Measurements from ENCODE around the gene MEIOSIN. TPM values are rescaled to one million over a fixed set of nuclear protein-coding genes. Genes with fewer than 3 reads are reported as not detected.

Gene MEIOSIN
- total RNA-seq, 1 donor from 2014 or later = not detected

DNA sequence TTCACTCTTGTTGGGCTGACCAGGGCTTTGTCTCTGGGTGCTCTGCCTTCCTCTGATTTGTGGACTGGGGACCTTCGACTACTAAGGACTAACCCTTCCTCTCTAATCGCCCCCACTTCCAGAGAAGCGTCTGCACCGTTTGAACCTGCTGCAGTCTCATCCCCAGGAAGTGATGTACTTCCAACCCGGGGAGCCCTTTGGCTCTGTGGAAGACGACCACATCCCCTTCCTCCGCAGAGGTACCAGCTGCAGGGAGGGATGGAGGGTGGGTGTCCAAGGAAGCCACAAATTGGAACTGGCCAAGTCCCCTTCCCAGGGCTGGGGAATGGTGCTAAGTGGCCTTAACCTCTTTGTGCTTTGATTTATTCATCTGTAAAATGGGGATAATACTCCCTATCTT lies 31.6 kb upstream of the MEIOSIN start:
- no peak overlapping the region for H3K4me3 ChIP-seq (ENCODE audit: low read depth, low read length)
- TF ChIP-seq, protein P1, sequence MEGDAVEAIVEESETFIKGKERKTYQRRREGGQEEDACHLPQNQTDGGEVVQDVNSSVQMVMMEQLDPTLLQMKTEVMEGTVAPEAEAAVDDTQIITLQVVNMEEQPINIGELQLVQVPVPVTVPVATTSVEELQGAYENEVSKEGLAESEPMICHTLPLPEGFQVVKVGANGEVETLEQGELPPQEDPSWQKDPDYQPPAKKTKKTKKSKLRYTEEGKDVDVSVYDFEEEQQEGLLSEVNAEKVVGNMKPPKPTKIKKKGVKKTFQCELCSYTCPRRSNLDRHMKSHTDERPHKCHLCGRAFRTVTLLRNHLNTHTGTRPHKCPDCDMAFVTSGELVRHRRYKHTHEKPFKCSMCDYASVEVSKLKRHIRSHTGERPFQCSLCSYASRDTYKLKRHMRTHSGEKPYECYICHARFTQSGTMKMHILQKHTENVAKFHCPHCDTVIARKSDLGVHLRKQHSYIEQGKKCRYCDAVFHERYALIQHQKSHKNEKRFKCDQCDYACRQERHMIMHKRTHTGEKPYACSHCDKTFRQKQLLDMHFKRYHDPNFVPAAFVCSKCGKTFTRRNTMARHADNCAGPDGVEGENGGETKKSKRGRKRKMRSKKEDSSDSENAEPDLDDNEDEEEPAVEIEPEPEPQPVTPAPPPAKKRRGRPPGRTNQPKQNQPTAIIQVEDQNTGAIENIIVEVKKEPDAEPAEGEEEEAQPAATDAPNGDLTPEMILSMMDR (conservative IDR thresholded peaks at IDR 0.05; ENCODE audit: low read depth, low read length) = no peak
- no peak for DNase-seq (ENCODE audit: low read depth)

DNA sequence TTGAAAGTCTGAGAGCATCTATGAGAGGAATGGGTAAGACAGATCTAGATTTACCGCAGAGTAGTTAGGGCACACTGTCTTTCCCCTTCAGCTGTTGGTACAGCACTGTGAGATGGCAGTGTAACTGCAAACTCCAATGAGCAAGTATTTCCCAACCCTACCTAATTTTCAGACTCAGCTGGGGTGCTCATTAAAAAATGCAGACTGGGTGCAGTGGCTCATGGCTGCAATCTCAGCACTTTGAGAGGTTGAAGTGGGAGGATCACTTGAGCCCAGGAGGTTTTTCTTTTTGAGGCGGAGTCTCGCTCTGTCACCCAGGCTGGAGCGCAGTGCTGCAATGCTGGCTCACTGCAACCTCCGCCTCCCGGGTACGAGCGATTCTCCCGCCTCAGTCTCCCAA lies 28.1 kb upstream of the MEIOSIN start:
- no peak for DNase-seq (ENCODE audit: low read depth)
- TF ChIP-seq, protein P1 (conservative IDR thresholded peaks at IDR 0.05; ENCODE audit: low read depth, low read length) = no peak
- H3K4me3 ChIP-seq (ENCODE audit: low read depth, low read length) = no peak overlapping the region

DNA sequence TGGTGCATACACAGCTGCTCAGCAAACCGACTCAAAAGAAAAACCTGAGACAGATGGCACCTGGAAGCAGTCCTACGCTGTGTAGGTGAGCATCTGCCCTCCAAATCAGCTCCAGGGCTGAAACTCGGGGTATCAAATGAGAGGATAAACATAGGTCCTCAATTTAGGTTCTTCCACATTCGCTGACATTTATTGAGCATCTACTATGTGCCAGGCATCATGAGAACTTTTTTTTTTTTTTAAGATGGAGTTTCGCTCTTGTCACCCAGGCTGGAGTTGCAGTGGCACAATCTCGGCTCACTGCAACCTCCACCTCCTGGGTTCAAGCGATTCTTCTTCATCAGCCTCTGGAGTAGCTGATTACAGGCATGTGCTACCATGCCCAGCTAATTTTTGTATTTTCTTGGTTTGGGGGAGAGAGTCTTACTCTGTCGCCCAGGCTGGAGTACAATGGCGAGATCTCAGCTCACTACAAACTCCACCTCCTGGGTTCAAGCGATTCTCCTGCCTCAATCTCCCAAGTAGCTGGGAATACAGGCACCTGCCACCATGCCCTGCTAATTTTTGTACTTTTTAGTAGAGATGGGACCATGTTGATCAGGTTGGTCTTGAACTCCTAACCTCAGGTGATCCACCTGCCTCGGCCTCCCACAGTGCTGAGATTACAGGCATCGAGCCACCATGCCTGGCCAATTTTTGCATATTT lies 27.4 kb upstream of the MEIOSIN start:
- DNase-seq (ENCODE audit: low read depth) = no peak
- TF ChIP-seq, protein P1 (conservative IDR thresholded peaks at IDR 0.05; ENCODE audit: low read depth, low read length) = no peak
- H3K4me3 ChIP-seq (ENCODE audit: low read depth, low read length) = no peak overlapping the region

DNA sequence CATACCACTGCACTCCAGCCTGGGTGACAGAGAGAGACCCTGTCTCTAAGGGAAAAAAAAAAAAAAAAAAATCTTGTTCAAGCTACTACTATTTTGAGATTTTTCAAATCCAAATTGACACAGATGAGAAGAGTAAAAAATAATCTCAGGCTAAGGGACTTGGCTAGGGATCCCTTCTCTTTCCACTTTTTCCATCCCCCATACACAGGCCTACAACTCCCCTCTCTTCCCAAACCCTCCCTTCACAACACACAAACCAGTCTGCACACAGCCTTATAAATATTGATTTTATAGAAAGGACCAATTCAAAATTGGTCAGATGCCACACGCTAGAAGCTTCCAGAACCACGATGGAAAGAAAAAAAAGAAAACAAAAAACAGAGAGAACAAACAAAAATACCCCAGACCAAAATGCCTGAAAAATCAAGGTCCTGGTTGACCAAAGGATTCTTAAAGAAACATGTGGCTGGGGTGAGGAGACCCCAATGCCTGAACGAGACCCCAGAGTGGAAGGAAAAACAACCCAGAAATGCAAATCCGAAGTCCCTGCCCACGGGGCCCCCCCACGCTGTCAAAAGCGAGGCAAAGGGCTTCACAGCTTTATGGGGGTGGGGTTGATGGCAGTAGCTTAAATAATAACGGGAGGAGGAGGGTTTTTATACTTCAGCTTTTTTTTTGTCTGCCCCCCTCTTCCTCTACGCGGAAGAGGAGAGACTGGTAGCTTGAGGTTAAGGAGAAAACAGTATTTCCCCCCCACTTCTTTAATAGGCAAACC lies 22.7 kb upstream of the MEIOSIN start:
- no peak for DNase-seq (ENCODE audit: low read depth)
- H3K4me3 ChIP-seq (ENCODE audit: low read depth, low read length) = no peak overlapping the region
- TF ChIP-seq, protein P1 (conservative IDR thresholded peaks at IDR 0.05; ENCODE audit: low read depth, low read length) = no peak

DNA sequence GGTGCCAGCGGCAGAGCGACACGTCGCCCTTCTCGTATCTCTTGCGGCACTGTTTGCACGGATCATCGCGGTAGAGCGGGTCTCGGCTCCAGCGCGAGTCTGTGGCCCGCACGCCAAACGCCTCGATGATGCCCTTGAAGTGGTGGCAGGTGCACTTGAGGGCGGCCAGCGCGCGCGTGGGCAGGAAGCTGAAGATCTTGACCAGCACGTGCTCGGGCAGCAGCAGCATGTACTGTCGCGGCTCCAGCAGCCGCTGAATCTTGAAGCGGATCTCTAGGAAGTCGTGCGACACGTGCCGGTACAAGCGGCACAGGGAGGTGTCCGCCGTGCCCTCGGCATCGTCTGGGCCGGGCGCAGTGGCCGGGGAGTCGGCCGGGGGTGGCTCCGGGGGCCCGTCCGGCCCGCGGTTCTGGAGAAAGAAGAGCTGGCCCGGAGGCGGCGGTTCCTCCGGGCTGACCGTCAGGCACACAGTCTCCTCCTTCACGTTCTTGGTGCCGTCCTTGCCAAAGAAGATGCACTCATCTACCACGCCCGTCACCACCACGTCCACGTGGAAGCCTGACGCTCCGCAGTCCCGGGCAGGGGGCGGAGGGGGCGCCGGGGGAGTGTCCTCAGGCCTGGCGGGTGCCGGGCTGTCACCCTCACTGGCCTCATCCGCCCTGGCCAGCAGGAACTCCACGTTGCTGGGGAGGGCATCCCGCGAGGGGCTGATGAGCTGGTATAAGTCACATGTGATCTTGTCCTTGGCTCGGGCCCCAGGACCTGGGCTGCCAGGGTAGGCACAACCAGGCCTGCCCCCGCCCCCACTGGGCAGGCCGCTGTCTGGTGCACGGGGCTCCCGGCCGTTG lies 21.2 kb upstream of the MEIOSIN start:
- no peak overlapping the region for H3K4me3 ChIP-seq (ENCODE audit: low read depth, low read length)
- TF ChIP-seq, protein P1 (conservative IDR thresholded peaks at IDR 0.05; ENCODE audit: low read depth, low read length) = no peak
- no peak for DNase-seq (ENCODE audit: low read depth)

DNA sequence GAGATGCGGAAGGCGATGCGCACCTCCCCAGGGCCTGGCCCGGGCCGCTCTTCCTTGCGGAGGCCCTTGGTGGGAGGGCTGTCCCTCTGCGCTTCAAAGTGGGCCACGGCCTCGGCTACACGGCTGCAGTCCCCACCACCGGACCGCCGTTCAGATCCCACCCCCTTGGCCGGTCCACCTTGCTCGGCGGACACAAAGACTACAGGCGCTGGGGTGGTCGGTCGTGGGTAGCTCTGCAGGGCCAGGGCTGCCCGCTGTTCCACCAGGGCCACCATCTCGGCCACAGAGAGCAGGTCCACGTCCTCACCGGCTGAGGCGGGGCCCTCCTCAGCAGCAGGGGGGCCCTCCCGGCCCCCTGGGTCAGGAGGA lies 20.6 kb upstream of the MEIOSIN start:
- no peak overlapping the region for H3K4me3 ChIP-seq (ENCODE audit: low read depth, low read length)
- TF ChIP-seq, protein P1 (conservative IDR thresholded peaks at IDR 0.05; ENCODE audit: low read depth, low read length) = no peak
- no peak for DNase-seq (ENCODE audit: low read depth)

Measured in epithelial cell of proximal tubule (primary cell).